ENCODE results near the gene GFOD1.

- no peak for TF ChIP-seq SP1 (IDR thresholded peaks at IDR 0.05)
- no peak for TF ChIP-seq FOXA1 (IDR thresholded peaks at IDR 0.05)
- no peak for TF ChIP-seq FOXM1 (IDR thresholded peaks at IDR 0.05; ENCODE audit: borderline replicate concordance)
Measured at GRCh38 chr6:13328875-13329183, 158.6 kb downstream of the GFOD1 start.
